ENCODE measurements around the gene ALG1. TPM values are rescaled to one million over a fixed set of nuclear protein-coding genes. Genes with fewer than 3 reads are reported as not detected.

ALG1 gene
- total and polyA plus RNA-seq, 10 of the 15 experiments (the other 5 are each of a cell fraction or from before 2014, with no cell fraction given): 1.5 to 43.2 (median 23.8) TPM

- Histone ChIP-seq H3K9ac (ENCODE audit: control insufficient read depth, insufficient read depth, low read length) (no peak overlapping the region), H3K4me1 (ENCODE audit: control insufficient read depth, insufficient read depth, low read length) (no peaks in the 10 kb centered on the region), H3K9me3 (replicated peaks; ENCODE audit: control insufficient read depth, insufficient read depth, low read length) (no peaks in the 10 kb centered on the region), H2AFZ (ENCODE audit: control insufficient read depth, low read depth, low read length) (no peak overlapping the region), H3K4me3 (no peak overlapping the region), H3K36me3 (ENCODE audit: control insufficient read depth in 2 of 2, insufficient read depth in 2 of 2, low read length in 1 of 2) (no peaks in the 10 kb centered on the region), H4K20me1 (ENCODE audit: control insufficient read depth, insufficient read depth) (no peaks in the 10 kb centered on the region), H3K27me3 (replicated peaks in 1 of 2; ENCODE audit: control insufficient read depth in 2 of 2, insufficient read depth in 2 of 2, low read length in 1 of 2) (no peaks in the 10 kb centered on the region), H3K27ac (ENCODE audit: control insufficient read depth, insufficient read depth) (no peak overlapping the region), H3K4me2 (ENCODE audit: control insufficient read depth, insufficient read depth) (no peak overlapping the region), H3K79me2 (ENCODE audit: control insufficient read depth, insufficient read depth, low read length) (no peaks in the 10 kb centered on the region)
- ChIA-PET POLR2A (interaction anchor here (0.6 kb wide), 1 partner anchor 216 kb away, joined by 3 read pairs; no protein-coding TSS in a partner anchor), RAD21 (ENCODE audit: unreplicated experiment) (no interaction called here), SMC1A (ENCODE audit: uncharacterized antibody, unreplicated experiment) (no interaction called here), CTCF (no interaction called here)
- TF ChIP-seq PAX5 (IDR thresholded peaks at IDR 0.05; ENCODE audit: borderline replicate concordance, low read depth, low read length) (no peak), EP300 (IDR thresholded peaks at IDR 0.05; ENCODE audit: borderline replicate concordance in 1 of 2, control insufficient read depth in 1 of 2, low read depth in 2 of 2, low read length in 2 of 2) (no peak), WRNIP1 (IDR thresholded peaks at IDR 0.05; ENCODE audit: borderline replicate concordance, low read depth, low read length) (no peak), RFX5 (IDR thresholded peaks at IDR 0.05; ENCODE audit: low read depth, low read length) (no peak), NRF1 (conservative IDR thresholded peaks at IDR 0.05; ENCODE audit: low read depth, low read length) (no peak), JUND (IDR thresholded peaks at IDR 0.05; ENCODE audit: low read depth, low read length) (no peak)
- 73% methylated on average over 8 of the region's 8 CpGs for WGBS (ENCODE audit: insufficient coverage, insufficient replicate concordance, low lambda C conversion rate, missing lambda C conversion rate)
- intact Hi-C loops (cut with micrococcal nuclease; ENCODE audit: unreplicated experiment) (no loop called here), in situ Hi-C loops (cut with MboI) (no loop called here)
- DNase-seq (ENCODE audit: low read depth, low spot score): no peak
- FAIRE-seq: no peak
- ATAC-seq: no peak
- BruUV-seq (replicated peaks): no TSS peak
Observed at GRCh38 chr16:5026664-5027063, 45.0 kb upstream of the ALG1 start.

GRCh38 chr16:5027086-5027485, 44.6 kb upstream of the ALG1 start:
- Histone ChIP-seq H3K4me1 (ENCODE audit: control insufficient read depth, insufficient read depth, low read length) (no peaks in the 10 kb centered on the region), H3K79me2 (ENCODE audit: control insufficient read depth, insufficient read depth, low read length) (no peaks in the 10 kb centered on the region), H3K4me2 (ENCODE audit: control insufficient read depth, insufficient read depth) (no peak overlapping the region), H3K9ac (ENCODE audit: control insufficient read depth, insufficient read depth, low read length) (no peak overlapping the region), H3K9me3 (replicated peaks; ENCODE audit: control insufficient read depth, insufficient read depth, low read length) (no peaks in the 10 kb centered on the region), H3K27ac (ENCODE audit: control insufficient read depth, insufficient read depth) (no peak overlapping the region), H3K27me3 (replicated peaks in 1 of 2; ENCODE audit: control insufficient read depth in 2 of 2, insufficient read depth in 2 of 2, low read length in 1 of 2) (no peaks in the 10 kb centered on the region), H3K4me3 (no peak overlapping the region), H2AFZ (ENCODE audit: control insufficient read depth, low read depth, low read length) (no peak overlapping the region), H4K20me1 (ENCODE audit: control insufficient read depth, insufficient read depth) (no peaks in the 10 kb centered on the region), H3K36me3 (ENCODE audit: control insufficient read depth in 2 of 2, insufficient read depth in 2 of 2, low read length in 1 of 2) (no peaks in the 10 kb centered on the region)
- POLR2A ChIA-PET: interaction anchor here (0.6 kb wide), 1 partner anchor 216 kb away, joined by 3 read pairs; no protein-coding TSS in a partner anchor
- DNase-seq (ENCODE audit: low read depth, low spot score) (no peak), FAIRE-seq (no peak), ATAC-seq (no peak)
- no TSS peak for BruUV-seq (replicated peaks)
- CTCF ChIA-PET: no interaction called here
- in situ Hi-C loops (cut with MboI) (no loop called here), intact Hi-C loops (cut with micrococcal nuclease; ENCODE audit: unreplicated experiment) (no loop called here)
- RAD21 ChIA-PET (ENCODE audit: unreplicated experiment): no interaction called here
- SMC1A ChIA-PET (ENCODE audit: uncharacterized antibody, unreplicated experiment): no interaction called here
- WGBS (ENCODE audit: insufficient coverage, insufficient replicate concordance, low lambda C conversion rate, missing lambda C conversion rate): 58% methylated on average over 7 of the region's 7 CpGs
- TF ChIP-seq EP300 (IDR thresholded peaks at IDR 0.05; ENCODE audit: borderline replicate concordance in 1 of 2, control insufficient read depth in 1 of 2, low read depth in 2 of 2, low read length in 2 of 2) (no peak), CUX1 (IDR thresholded peaks at IDR 0.05; ENCODE audit: insufficient replicate concordance, low read depth, low read length) (no peak), ZSCAN29 (IDR thresholded peaks at IDR 0.05) (no peak), USF1 (IDR thresholded peaks at IDR 0.05; ENCODE audit: borderline replicate concordance, extremely low read length, insufficient read depth, low read depth, low read length) (no peak), BACH1 (IDR thresholded peaks at IDR 0.05; ENCODE audit: borderline replicate concordance) (no peak), CHD2 (IDR thresholded peaks at IDR 0.05; ENCODE audit: borderline replicate concordance, low read depth, low read length) (no peak), SP1 (IDR thresholded peaks at IDR 0.05; ENCODE audit: low read depth, low read length) (no peak), POLR2A (IDR thresholded peaks at IDR 0.05; ENCODE audit: low read depth, low read length) (no peak)

All from GM12878 (cell line).